GM21423 (cell line): ENCODE results near the gene ATXN7L1.
"Not testable (repeated sequence)": the region's sequence is repeated elsewhere in the genome, so short reads cannot be mapped to it uniquely, and the experiment has no call there.

Source experiments
- ATAC-seq: cut with Tn5 transposase; IDR thresholded peaks from one replicate; pipeline ENCODE4 v1.9.1; 2021; ENCODE audit warnings: mild to moderate bottlenecking, moderate library complexity; ENCODE audit not compliant: unreplicated experiment

ATXN7L1 gene

GRCh38 chr7:105623906-105624305 is 252.5 kb downstream of the ATXN7L1 start:
- no peak for ATAC-seq

- no peak for ATAC-seq
Observed at GRCh38 chr7:105623378-105623777, 253.0 kb downstream of the ATXN7L1 start.

GRCh38 chr7:105622106-105622731 is 254.2 kb downstream of the ATXN7L1 start:
- no peak for ATAC-seq

GRCh38 chr7:105621617-105622016 is 254.8 kb downstream of the ATXN7L1 start:
- no peak for ATAC-seq

GRCh38 chr7:105621176-105621575 is 255.2 kb downstream of the ATXN7L1 start:
- no peak for ATAC-seq

- no peak for ATAC-seq
Observed at GRCh38 chr7:105619590-105619989, 256.8 kb downstream of the ATXN7L1 start.

- no peak for ATAC-seq
Observed at GRCh38 chr7:105618016-105618296, 258.4 kb downstream of the ATXN7L1 start.

- no peak for ATAC-seq
Observed at GRCh38 chr7:105617280-105618015, 259.0 kb downstream of the ATXN7L1 start.

GRCh38 chr7:105614341-105614840 is 262.0 kb downstream of the ATXN7L1 start:
- ATAC-seq, result no peak

GRCh38 chr7:105613611-105614330 is 262.6 kb downstream of the ATXN7L1 start:
- ATAC-seq, result no peak

GRCh38 chr7:105612806-105613205 is 263.6 kb downstream of the ATXN7L1 start:
- no peak for ATAC-seq

- ATAC-seq, result no peak
Observed at GRCh38 chr7:105611856-105612775, 264.3 kb downstream of the ATXN7L1 start.

- ATAC-seq, result no peak
Observed at GRCh38 chr7:105610165-105610930, 266.1 kb downstream of the ATXN7L1 start.

GRCh38 chr7:105602325-105603305 is 273.8 kb downstream of the ATXN7L1 start:
- no peak for ATAC-seq

- ATAC-seq, result no peak
Observed at GRCh38 chr7:105600720-105601550, 275.5 kb downstream of the ATXN7L1 start.

- no peak for ATAC-seq
Observed at GRCh38 chr7:105599551-105599950, 276.8 kb downstream of the ATXN7L1 start.

- ATAC-seq, result not testable (repeated sequence)
Observed at GRCh38 chr7:105599080-105599479, 277.3 kb downstream of the ATXN7L1 start.

GRCh38 chr7:105596866-105597265 is 279.5 kb downstream of the ATXN7L1 start:
- no peak for ATAC-seq
